ENCODE measurements around the gene SKAP1.

Gene SKAP1

GRCh38 chr17:48429638-48430586 is at the start of gene SKAP1:
Gene SKAP1, minus strand, starts transcription at chr17:48430214.
- Histone ChIP-seq H3K36me3 (replicated peaks; ENCODE audit: low read depth, low read length) (no peaks in the 10 kb centered on the region), H3K27ac (ENCODE audit: low read length) (no peak within 1 kb of the TSS), H3K27me3 (ENCODE audit: low read depth, low read length) (peaks cover 21% of the 10 kb centered on the region), H2AFZ (ENCODE audit: low read depth, low read length) (peak within 1 kb of the TSS; percentile 98), H3K9me3 (ENCODE audit: insufficient read depth, low read length) (no peaks in the 10 kb centered on the region), H3K9ac (ENCODE audit: low read length) (peak within 1 kb of the TSS; percentile 73), H4K20me1 (ENCODE audit: insufficient read depth, low read length) (no peaks in the 10 kb centered on the region), H3K4me3 (ENCODE audit: low read length) (peak within 1 kb of the TSS; percentile 88), H3K4me2 (ENCODE audit: low read length) (peak within 1 kb of the TSS; percentile 95), H3K79me2 (ENCODE audit: low read length) (no peaks in the 10 kb centered on the region), H3K4me1 (ENCODE audit: low read length) (peaks cover 26% of the 10 kb centered on the region)
- TF ChIP-seq, protein P1, sequence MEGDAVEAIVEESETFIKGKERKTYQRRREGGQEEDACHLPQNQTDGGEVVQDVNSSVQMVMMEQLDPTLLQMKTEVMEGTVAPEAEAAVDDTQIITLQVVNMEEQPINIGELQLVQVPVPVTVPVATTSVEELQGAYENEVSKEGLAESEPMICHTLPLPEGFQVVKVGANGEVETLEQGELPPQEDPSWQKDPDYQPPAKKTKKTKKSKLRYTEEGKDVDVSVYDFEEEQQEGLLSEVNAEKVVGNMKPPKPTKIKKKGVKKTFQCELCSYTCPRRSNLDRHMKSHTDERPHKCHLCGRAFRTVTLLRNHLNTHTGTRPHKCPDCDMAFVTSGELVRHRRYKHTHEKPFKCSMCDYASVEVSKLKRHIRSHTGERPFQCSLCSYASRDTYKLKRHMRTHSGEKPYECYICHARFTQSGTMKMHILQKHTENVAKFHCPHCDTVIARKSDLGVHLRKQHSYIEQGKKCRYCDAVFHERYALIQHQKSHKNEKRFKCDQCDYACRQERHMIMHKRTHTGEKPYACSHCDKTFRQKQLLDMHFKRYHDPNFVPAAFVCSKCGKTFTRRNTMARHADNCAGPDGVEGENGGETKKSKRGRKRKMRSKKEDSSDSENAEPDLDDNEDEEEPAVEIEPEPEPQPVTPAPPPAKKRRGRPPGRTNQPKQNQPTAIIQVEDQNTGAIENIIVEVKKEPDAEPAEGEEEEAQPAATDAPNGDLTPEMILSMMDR (IDR thresholded peaks at IDR 0.05; ENCODE audit: low read depth, low read length), result no peak
- TF ChIP-seq EZH2phosphoT487 (IDR thresholded peaks at IDR 0.05; ENCODE audit: low read depth), result no peak

DNA sequence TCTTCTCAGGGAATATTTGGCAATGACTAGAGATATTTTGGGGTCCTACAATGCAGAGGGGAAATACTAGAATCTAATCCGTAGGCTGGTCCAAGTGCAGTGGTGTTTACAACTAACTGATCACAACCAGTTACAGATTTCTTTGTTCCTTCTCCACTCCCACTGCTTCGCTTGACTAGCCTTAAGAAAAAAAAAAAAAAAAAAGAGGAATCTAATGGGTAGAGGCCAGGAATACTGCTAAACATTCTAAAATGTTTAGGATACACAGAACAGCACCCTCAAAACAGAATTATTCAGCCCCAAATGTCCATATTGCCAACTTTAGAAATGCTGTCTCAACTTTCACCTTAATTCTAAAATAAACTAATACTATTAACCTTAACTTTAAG is 49.0 kb upstream of the SKAP1 start:
- no peaks in the 10 kb centered on the region for H3K79me2 ChIP-seq (ENCODE audit: low read length)
- H3K36me3 ChIP-seq (replicated peaks; ENCODE audit: low read depth, low read length), result no peaks in the 10 kb centered on the region
- H3K4me2 ChIP-seq (ENCODE audit: low read length), result peak overlapping the region; percentile 58
- TF ChIP-seq, protein P1 (IDR thresholded peaks at IDR 0.05; ENCODE audit: low read depth, low read length), result no peak
- TF ChIP-seq EZH2phosphoT487 (IDR thresholded peaks at IDR 0.05; ENCODE audit: low read depth), result no peak
- no peak overlapping the region for H3K4me3 ChIP-seq (ENCODE audit: low read length)
- peaks cover 34% of the 10 kb centered on the region for H3K4me1 ChIP-seq (ENCODE audit: low read length)
- peak overlapping the region; percentile 65 for H3K27ac ChIP-seq (ENCODE audit: low read length)
- peak overlapping the region; percentile 95 for H2AFZ ChIP-seq (ENCODE audit: low read depth, low read length)
- no peaks in the 10 kb centered on the region for H3K9me3 ChIP-seq (ENCODE audit: insufficient read depth, low read length)
- H3K27me3 ChIP-seq (ENCODE audit: low read depth, low read length), result no peaks in the 10 kb centered on the region
- H4K20me1 ChIP-seq (ENCODE audit: insufficient read depth, low read length), result no peaks in the 10 kb centered on the region
- H3K9ac ChIP-seq (ENCODE audit: low read length), result peak overlapping the region; percentile 47; the same call in 1 of the 2 replicates

DNA sequence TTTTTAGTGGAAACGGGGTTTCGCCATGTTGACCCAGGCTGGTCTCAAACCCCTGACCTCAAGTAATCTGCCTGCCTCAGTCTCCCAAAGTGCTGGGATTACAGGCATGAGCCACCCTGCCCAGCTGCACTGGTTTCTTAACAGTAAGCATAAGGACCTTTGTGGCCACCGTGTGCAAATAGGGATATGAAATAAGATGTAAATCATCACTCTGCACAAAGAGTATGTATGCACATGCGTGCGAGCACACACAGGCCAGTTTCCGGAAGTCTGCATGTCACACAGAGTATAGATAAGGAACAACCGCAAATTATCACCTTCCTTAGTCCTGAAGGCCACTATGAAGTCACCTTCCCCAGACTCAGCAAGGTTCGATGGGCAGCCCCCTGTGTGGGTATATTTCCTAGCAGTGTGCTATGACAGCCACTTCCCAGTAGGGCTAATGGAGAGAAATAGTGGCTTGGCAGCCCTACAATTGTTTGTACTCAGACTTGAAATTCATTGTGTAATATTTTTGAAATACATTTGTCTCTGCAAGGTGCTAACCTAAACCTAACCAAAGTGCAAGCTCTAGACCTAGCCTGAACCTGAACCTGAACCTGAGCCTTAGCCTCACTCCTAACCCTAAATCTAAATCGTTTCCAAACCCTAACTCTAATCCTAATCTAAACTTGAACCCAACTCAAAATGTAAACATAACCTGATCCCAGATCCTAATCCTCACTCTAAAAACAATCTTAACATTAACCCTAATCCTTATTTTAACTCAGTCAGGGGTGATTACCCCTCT is 48.4 kb upstream of the SKAP1 start:
- Histone ChIP-seq H2AFZ (ENCODE audit: low read depth, low read length) (peak overlapping the region; percentile 95), H3K27me3 (ENCODE audit: low read depth, low read length) (no peaks in the 10 kb centered on the region)
- no peak for TF ChIP-seq EZH2phosphoT487 (IDR thresholded peaks at IDR 0.05; ENCODE audit: low read depth)
- TF ChIP-seq, protein P1 (IDR thresholded peaks at IDR 0.05; ENCODE audit: low read depth, low read length), result no peak

GRCh38 chr17:48477221-48477620 is 47.2 kb upstream of the SKAP1 start:
- Histone ChIP-seq H2AFZ (ENCODE audit: low read depth, low read length) (no peak overlapping the region), H3K9me3 (ENCODE audit: insufficient read depth, low read length) (no peaks in the 10 kb centered on the region), H3K79me2 (ENCODE audit: low read length) (no peaks in the 10 kb centered on the region), H3K36me3 (replicated peaks; ENCODE audit: low read depth, low read length) (no peaks in the 10 kb centered on the region), H3K27me3 (ENCODE audit: low read depth, low read length) (no peaks in the 10 kb centered on the region), H4K20me1 (ENCODE audit: insufficient read depth, low read length) (no peaks in the 10 kb centered on the region), H3K4me3 (ENCODE audit: low read length) (no peak overlapping the region), H3K27ac (ENCODE audit: low read length) (no peak overlapping the region), H3K4me1 (ENCODE audit: low read length) (peaks cover 29% of the 10 kb centered on the region), H3K9ac (ENCODE audit: low read length) (no peak overlapping the region), H3K4me2 (ENCODE audit: low read length) (no peak overlapping the region)
- no peak for TF ChIP-seq EZH2phosphoT487 (IDR thresholded peaks at IDR 0.05; ENCODE audit: low read depth)

More for the DNA sequence above, 48.4 kb upstream of the SKAP1 start:
- Histone ChIP-seq H3K27ac (ENCODE audit: low read length) (peak overlapping the region; percentile 65), H3K4me1 (ENCODE audit: low read length) (peaks cover 28% of the 10 kb centered on the region), H3K79me2 (ENCODE audit: low read length) (no peaks in the 10 kb centered on the region), H3K9ac (ENCODE audit: low read length) (peak overlapping the region; percentile 47), H3K4me3 (ENCODE audit: low read length) (peak overlapping the region; percentile 32), H3K9me3 (ENCODE audit: insufficient read depth, low read length) (no peaks in the 10 kb centered on the region), H3K36me3 (replicated peaks; ENCODE audit: low read depth, low read length) (no peaks in the 10 kb centered on the region), H4K20me1 (ENCODE audit: insufficient read depth, low read length) (no peaks in the 10 kb centered on the region), H3K4me2 (ENCODE audit: low read length) (peak overlapping the region; percentile 58)
